22Rv1 (cell line): ENCODE data around the gene ADM2.
"Not testable (repeated sequence)": the region's sequence is repeated elsewhere in the genome, so short reads cannot be mapped to it uniquely, and the experiment has no call there.

Experiments
- H3K27ac ChIP-seq: fragments of 450-650 bp; 2 replicates; pipeline ENCODE4 v1.5.1; 2017
- ZFX ChIP-seq: fragments of 450-650 bp; IDR thresholded peaks from 2 replicates; pipeline ENCODE4 v1.6.1; 2017; ENCODE audit warnings: antibody characterized with exemption, borderline replicate concordance
- TF ChIP-seq, protein P1 (sequence below): fragments of 450-650 bp; IDR thresholded peaks from 2 replicates; pipeline ENCODE4 v1.5.1; 2017; ENCODE audit warnings: mild to moderate bottlenecking

ADM2 gene, protein sequence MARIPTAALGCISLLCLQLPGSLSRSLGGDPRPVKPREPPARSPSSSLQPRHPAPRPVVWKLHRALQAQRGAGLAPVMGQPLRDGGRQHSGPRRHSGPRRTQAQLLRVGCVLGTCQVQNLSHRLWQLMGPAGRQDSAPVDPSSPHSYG

DNA sequence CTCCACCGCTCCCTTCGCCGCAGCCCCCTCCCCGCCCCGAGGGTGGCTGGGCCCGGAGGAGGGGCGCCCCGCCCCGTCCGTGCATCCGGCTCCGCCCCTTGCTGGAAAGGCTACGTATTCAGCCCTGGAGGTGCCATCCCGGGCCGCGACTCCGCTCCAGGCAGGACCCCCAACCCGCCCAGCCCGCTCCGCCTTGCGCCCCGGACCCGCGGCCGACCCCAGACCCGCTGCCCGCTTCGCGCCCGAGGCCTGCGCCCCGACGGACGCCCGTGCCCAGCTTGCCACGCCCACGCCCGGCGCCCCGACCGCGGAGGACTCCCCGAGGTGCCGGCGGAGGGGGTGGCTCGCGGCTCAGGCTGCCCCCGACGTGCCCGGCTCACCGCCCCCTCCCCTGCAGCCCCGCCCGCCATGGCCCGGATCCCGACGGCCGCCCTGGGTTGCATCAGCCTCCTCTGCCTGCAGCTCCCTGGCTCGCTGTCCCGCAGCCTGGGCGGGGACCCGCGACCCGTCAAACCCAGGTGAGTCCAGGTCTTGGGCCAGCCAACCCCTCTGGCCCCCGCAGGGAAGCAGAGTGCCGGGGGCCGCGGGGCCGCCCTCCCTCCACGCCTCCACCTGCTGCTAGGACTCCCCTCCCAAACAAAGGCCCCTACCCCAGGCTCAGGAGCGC is at the start of gene ADM2:
Gene ADM2 (plus strand): TSS at position 104 of the 667 bp plus-strand sequence. CDS start 305 bp downstream, at position 409.
- peak within 1 kb of the TSS; percentile 95 for H3K27ac ChIP-seq
- no peak for TF ChIP-seq ZFX
- TF ChIP-seq, protein P1, sequence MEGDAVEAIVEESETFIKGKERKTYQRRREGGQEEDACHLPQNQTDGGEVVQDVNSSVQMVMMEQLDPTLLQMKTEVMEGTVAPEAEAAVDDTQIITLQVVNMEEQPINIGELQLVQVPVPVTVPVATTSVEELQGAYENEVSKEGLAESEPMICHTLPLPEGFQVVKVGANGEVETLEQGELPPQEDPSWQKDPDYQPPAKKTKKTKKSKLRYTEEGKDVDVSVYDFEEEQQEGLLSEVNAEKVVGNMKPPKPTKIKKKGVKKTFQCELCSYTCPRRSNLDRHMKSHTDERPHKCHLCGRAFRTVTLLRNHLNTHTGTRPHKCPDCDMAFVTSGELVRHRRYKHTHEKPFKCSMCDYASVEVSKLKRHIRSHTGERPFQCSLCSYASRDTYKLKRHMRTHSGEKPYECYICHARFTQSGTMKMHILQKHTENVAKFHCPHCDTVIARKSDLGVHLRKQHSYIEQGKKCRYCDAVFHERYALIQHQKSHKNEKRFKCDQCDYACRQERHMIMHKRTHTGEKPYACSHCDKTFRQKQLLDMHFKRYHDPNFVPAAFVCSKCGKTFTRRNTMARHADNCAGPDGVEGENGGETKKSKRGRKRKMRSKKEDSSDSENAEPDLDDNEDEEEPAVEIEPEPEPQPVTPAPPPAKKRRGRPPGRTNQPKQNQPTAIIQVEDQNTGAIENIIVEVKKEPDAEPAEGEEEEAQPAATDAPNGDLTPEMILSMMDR, result no peak

DNA sequence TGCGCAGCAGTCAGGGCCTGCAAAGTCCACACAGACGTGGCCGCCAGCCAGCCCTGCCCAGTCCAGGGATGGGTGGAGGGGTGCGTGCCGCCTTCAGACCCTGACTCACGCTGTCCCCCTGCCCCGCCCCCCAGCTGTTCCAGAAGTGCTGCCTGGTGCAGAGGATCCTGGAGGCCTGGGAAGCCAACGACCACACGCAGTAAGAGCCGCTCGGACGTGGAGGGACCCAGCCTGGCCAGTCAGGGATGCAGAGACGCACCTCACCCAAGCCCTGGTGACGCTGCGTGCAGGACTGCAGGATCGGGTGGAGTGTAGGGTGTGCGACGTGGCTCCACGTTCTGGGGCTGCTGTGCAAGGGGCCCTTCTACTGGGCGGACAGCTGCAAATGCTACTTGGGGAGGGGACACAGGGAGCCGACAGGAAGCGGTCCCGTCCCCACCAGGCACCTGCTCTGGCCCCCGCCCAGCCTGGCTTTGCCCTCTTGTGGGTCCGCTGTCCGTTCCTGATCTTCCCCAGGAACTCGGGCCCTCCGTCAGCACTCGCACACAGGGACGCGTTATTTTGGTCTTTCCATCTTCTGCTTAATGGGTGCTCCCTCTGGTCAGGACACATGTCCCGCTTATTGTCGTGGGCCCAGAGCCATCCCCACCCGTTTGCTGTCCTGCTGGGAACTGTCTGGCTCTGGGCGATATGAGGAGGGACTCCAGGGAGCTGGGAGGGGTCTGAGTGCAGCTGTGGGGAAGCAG is 49.0 kb upstream of the ADM2 start:
- TF ChIP-seq ZFX, result no peak
- TF ChIP-seq, protein P1, result no peak
- H3K27ac ChIP-seq, result no peak overlapping the region

DNA sequence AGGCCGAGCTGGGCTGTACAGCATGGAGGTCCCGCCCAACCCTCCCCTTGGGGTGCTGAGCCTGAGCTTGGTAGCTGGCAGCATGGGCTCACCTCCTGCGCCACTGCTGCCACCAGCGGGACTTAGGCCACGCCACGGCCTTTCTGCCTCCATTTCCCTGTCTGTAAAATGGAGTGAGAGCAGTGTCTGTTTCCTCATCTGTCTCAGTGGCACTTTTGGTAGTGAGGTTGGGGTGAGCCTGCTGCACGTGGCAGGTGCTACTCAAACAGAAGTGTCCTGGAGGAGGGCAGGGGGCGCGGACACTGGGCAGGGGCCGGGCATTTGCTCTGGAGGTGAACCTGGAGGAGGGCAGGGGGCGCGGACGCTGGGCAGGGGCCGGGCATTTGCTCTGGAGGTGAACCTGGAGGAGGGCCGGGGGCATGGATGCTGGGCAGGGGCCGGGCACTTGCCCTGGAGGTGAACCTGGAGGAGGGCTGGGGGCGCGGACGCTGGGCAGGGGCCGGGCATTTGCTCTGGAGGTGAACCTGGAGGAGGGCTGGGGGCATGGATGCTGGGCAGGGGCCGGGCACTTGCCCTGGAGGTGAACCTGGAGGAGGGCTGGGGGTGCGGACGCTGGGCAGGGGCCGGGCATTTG is 48.3 kb upstream of the ADM2 start:
- H3K27ac ChIP-seq, result not testable (repeated sequence)

DNA sequence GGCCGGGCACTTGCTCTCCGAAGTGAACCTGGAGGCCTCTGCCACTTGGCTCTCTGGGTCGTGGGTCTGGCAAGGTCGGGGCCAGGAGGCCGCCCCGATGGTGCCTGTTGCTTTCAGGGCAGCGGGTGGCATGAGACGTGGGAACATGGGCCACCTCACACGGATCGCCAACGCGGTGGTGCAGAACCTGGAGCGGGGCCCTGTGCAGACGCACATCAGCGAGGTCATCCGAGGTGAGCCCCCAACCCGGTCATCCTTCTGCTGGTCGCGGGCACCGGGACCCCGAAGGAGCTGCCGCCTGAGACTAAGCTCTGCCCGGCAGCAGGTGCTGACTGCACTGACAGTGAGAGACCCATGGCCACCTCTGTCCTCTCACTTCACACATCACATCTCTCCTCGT is 46.5 kb upstream of the ADM2 start:
- no peak overlapping the region for H3K27ac ChIP-seq
- TF ChIP-seq ZFX, result no peak
- TF ChIP-seq, protein P1, result no peak

- no peak for TF ChIP-seq ZFX
- TF ChIP-seq, protein P1, result no peak
- no peak overlapping the region for H3K27ac ChIP-seq
These were observed 45.9 kb upstream of the ADM2 start for GRCh38 chr22:50435291-50436014.

DNA sequence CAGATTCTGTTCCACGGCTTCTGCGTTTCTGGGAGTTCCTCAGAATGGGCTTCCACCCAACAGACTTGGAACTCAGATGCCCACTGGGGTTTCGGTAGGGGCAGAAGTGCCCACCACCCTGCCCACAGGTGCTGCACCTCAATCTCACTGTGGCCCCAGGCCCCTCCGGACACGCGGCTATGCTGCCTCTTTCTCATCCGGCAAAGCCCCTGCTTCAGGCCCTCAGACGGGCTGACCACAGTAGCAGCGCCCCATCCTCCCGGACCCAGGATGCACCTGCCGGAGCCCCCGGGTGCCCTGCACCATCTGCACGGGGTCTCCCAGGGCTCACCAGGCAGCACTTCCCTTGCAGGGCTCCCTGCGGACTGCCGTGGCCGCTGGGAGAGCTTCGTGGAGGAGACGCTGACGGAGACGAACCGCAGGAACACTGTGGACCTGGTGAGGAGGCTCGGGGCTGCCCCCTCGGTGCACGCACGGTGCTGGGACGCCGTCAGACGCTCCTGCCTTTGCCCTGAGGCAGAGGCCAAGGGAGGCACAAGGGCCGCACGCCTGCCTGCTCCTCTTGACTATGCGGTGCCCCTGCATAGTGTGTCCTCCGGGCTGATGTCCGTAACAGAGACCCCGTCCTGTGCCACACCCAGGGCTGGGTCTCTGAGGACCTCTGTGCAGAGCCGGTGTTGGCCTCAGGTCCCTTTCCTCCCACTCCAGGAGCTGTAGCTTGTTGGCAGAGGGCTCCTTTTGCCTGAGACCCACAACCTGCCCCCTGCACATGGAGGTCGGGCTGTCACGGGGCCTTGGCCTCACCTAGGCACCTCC is 45.1 kb upstream of the ADM2 start:
- no peak overlapping the region for H3K27ac ChIP-seq

More for the DNA sequence above, 45.1 kb upstream of the ADM2 start:
- TF ChIP-seq, protein P1, result no peak
- no peak for TF ChIP-seq ZFX
